ENCODE measurements around the gene PABPN1.

DNA sequence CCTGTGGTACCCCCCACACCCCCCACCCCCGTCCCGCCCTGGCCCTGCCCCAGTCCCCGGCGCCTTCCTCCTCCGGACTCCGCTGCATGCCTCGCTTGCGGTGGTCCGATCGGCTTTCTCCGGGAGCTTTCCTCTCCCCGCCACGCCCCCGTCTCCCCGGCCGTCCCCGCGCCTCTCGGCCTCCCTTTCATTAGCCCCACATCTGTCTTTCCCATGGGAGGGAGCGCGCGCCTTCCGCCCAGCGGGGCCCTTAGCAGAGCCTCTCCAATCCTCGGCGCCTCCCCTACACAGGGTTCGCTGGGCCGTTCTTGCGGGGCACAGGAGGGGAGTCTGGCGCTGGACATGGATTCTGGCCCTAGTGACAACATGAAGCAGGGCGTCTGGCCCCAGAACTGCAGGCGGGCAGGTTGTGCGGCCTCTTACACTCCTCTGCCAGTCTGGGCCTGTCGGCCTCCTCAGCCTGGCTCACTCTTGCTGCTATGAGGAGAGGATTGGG lies 45.2 kb downstream of the PABPN1 start:
- TF ChIP-seq GATA2 (IDR thresholded peaks at IDR 0.05; ENCODE audit: low read depth, low read length): no peak
- TF ChIP-seq GATA3 (IDR thresholded peaks at IDR 0.05; ENCODE audit: low read depth, low read length): no peak

Data from SH-SY5Y (cell line).